Measurements from ENCODE around the gene RPRD1A.

GRCh38 chr18:36104749-36105148 is 37.4 kb upstream of the RPRD1A start:
- TF ChIP-seq CTCF (IDR thresholded peaks at IDR 0.05) = no peak
- no peak for TF ChIP-seq POLR2AphosphoS5 (IDR thresholded peaks at IDR 0.05)
- TF ChIP-seq POLR2A (IDR thresholded peaks at IDR 0.05) = no peak

Measured in sigmoid colon (tissue), 4 donors.